Prostate gland (tissue), 2 donors: ENCODE measurements around the gene CGA. TPM values are rescaled to one million over a fixed set of nuclear protein-coding genes. Genes with fewer than 3 reads are reported as not detected.

ENCODE experiments used
- DNase-seq: peaks from one replicate; pipeline ENCODE4 v3.0.0-alpha.2; 2019; ENCODE audit warnings: low spot score
- H3K27ac ChIP-seq, 2 donors: fragments of 200-600 bp; sonication (generic); 2 replicates each; pipeline ENCODE4 v1.5.1; 2017 to 2019
- H3K27me3 ChIP-seq: fragments of 200-600 bp; sonication (generic); replicated peaks from 2 replicates; pipeline ENCODE4 v1.5.1; 2019; ENCODE audit not compliant: insufficient read depth
- H3K36me3 ChIP-seq, 2 donors: fragments of 200-600 bp; sonication (generic); 1 replicate in 1 of 2; 2 replicates in 1 of 2; pipeline versions ENCODE4 v1.5.1 to v1.8.1; 2017 to 2019
- H3K4me1 ChIP-seq: fragments of 200-600 bp; sonication (generic); replicated peaks from 2 replicates; pipeline ENCODE4 v1.5.1; 2019
- H3K4me3 ChIP-seq, 2 donors: fragments of 200-600 bp; sonication (generic); 2 replicates each; pipeline ENCODE4 v1.5.1; 2017 to 2019
- H3K9me3 ChIP-seq: fragments of 200-600 bp; sonication (generic); 2 replicates; pipeline ENCODE4 v1.5.1; 2017
- CTCF ChIP-seq, 4 experiments: fragments of 200-600 bp in 2 of 4; fragments of 450-650 bp in 2 of 4; sonication (generic) in 2 of 4; IDR thresholded peaks; 1 replicate in 3 of 4; 2 replicates in 1 of 4; pipeline ENCODE4 v1.5.1; 2016 to 2019; ENCODE audit warnings: antibody characterized with exemption in 4 of 4, mild to moderate bottlenecking in 2 of 4, moderate library complexity in 2 of 4
- POLR2A ChIP-seq: fragments of 450-650 bp; IDR thresholded peaks from one replicate; pipeline ENCODE4 v1.6.1; 2016; ENCODE audit warnings: antibody characterized with exemption, mild to moderate bottlenecking
- POLR2AphosphoS5 ChIP-seq: sonication (generic); formaldehyde crosslinking; IDR thresholded peaks from one replicate; pipeline ENCODE4 v1.6.1; 2017; ENCODE audit warnings: antibody characterized with exemption
- WGBS: methylation state at CpG from one replicate; pipeline ENCODE4 v1.1.5; 2018; 5-methylcytosine and 5-hydroxymethylcytosine counted together
- intact Hi-C: fragments of 100-400 bp; cut with DNase I; formaldehyde crosslinking; loops from one replicate; pipeline ENCODE4 v1.14.2; 2022
- total RNA-seq, 2 donors: library from RNA; depleted of rRNA; stranded (reverse); fragments of >200 nt; gene quantifications; one replicate each; pipeline ENCODE4 v1.1.0, GENCODE V29; 2016

The CGA gene
- total RNA-seq, 2 donors from 2014 or later, result 2.2 TPM; not detected in 1

GRCh38 chr6:87102151-87102621 is 7.3 kb upstream of the CGA start:
- Histone ChIP-seq H3K4me3 (no peak overlapping the region), H3K27me3 (no peaks in the 10 kb centered on the region), H3K9me3 (no peaks in the 10 kb centered on the region), H3K27ac (no peak overlapping the region), H3K36me3 (no peaks in the 10 kb centered on the region), H3K4me1 (no peaks in the 10 kb centered on the region)
- intact Hi-C loops, result no loop called here
- WGBS, result 4% methylated on average over 1 of the region's 1 CpG
- no peak for DNase-seq
- no peak for TF ChIP-seq CTCF (IDR thresholded peaks at IDR 0.05)
- no peak for TF ChIP-seq POLR2A
- no peak for TF ChIP-seq POLR2AphosphoS5

- H3K4me1 ChIP-seq, result no peaks in the 10 kb centered on the region
- WGBS, result 80% methylated on average over 2 of the region's 2 CpGs
Measured at GRCh38 chr6:87101067-87101466, 6.2 kb upstream of the CGA start.

GRCh38 chr6:87100216-87100615 is 5.3 kb upstream of the CGA start:
- no peak for TF ChIP-seq POLR2A
- no peak for TF ChIP-seq CTCF (IDR thresholded peaks at IDR 0.05)
- TF ChIP-seq POLR2AphosphoS5, result no peak
- WGBS, result 89% methylated on average over 3 of the region's 3 CpGs
- no peak overlapping the region for H3K4me3 ChIP-seq
- no peaks in the 10 kb centered on the region for H3K36me3 ChIP-seq
- H3K27me3 ChIP-seq, result no peaks in the 10 kb centered on the region
- no peaks in the 10 kb centered on the region for H3K9me3 ChIP-seq
- no peak for DNase-seq
- intact Hi-C loops, result no loop called here
- no peaks in the 10 kb centered on the region for H3K4me1 ChIP-seq
- no peak overlapping the region for H3K27ac ChIP-seq

More at GRCh38 chr6:87101067-87101466, 6.2 kb upstream of the CGA start:
- no peak for DNase-seq
- Histone ChIP-seq H3K36me3 (no peaks in the 10 kb centered on the region), H3K27me3 (no peaks in the 10 kb centered on the region), H3K4me3 (no peak overlapping the region), H3K27ac (no peak overlapping the region), H3K9me3 (no peaks in the 10 kb centered on the region)
- no peak for TF ChIP-seq CTCF (IDR thresholded peaks at IDR 0.05)
- no peak for TF ChIP-seq POLR2AphosphoS5
- TF ChIP-seq POLR2A, result no peak
- intact Hi-C loops, result no loop called here

GRCh38 chr6:87099472-87099871 is 4.6 kb upstream of the CGA start:
- H3K27me3 ChIP-seq, result no peaks in the 10 kb centered on the region
- intact Hi-C loops, result no loop called here
- H3K4me3 ChIP-seq, result no peak overlapping the region
- no peaks in the 10 kb centered on the region for H3K9me3 ChIP-seq
- H3K27ac ChIP-seq, result no peak overlapping the region
- no peaks in the 10 kb centered on the region for H3K4me1 ChIP-seq
- no peak for TF ChIP-seq POLR2AphosphoS5
- TF ChIP-seq POLR2A, result no peak
- no peak for TF ChIP-seq CTCF (IDR thresholded peaks at IDR 0.05)
- no peaks in the 10 kb centered on the region for H3K36me3 ChIP-seq
- DNase-seq, result no peak

DNA sequence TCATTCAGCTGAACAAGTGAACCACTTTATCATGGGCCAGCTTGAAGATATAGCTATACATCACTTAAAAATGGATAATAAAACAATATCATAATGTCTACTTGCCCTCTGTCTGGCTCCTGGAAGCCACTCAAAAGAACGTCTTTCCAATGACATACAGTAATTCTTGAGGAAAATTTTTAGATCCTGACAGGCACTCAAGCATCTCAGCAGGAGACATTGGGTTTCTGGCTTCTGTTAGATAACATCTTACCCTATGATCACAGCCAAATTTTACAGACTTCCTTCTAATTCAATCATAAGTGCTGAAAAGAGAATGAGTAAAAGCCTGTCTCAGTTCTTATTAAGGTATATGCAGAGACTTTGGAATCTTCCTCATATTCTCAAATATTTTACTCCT is 330 bp downstream of the CGA start:
- Histone ChIP-seq H3K4me3 (no peak overlapping the region), H3K9me3 (no peaks in the 10 kb centered on the region), H3K27me3 (no peaks in the 10 kb centered on the region), H3K4me1 (no peaks in the 10 kb centered on the region), H3K27ac (no peak overlapping the region), H3K36me3 (no peaks in the 10 kb centered on the region)
- TF ChIP-seq POLR2AphosphoS5 (no peak), CTCF (IDR thresholded peaks at IDR 0.05) (no peak), POLR2A (no peak)
- DNase-seq, result no peak
- 42% methylated on average over 1 of the region's 1 CpG for WGBS
- intact Hi-C loops, result no loop called here
